GM10847 (cell line): ENCODE results near the gene SECISBP2.

Experiments used
- POLR2A ChIP-seq: IDR thresholded peaks from 2 replicates; pipeline ENCODE4 v1.6.1; 2011; ENCODE audit not compliant: insufficient read length; ENCODE audit errors: extremely low read depth

SECISBP2 gene

DNA sequence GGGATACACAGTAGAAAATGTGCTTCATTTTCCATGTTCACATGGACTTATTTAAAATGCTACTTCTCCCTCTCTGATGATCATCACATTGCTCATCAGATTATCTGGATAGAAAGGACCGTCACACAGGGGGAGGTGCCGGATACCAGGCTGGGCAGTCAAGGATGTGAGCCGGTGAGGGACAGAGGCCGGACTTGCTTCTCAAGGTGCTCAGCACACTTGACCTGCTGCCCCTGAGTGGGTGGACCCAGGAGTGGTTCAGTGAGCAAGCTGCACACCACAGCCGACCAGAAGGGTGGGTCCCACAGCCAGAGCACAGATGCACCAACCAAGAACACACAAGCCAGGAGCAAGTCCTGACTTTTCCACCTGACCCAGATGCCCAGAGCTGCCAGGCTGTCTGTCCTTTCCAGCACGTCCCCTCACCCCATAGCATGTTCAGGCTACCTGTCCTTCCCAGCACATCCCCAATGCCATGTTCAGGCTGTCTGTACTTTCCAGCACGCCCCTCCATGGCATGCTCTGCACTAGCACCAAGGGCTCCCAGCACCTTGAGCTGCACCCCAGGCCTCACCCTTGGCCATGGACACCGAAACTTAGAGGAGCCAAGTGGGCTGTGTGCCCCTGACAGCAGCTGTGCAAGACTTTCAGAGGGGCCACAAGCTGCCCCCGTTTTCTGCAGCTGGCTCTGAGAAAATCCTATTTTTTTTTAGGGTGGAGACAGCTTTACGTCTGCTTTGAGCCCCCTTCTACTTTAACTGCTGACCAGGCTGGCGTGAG, 77.8 kb downstream of the SECISBP2 start:
- TF ChIP-seq POLR2A: no peak

DNA sequence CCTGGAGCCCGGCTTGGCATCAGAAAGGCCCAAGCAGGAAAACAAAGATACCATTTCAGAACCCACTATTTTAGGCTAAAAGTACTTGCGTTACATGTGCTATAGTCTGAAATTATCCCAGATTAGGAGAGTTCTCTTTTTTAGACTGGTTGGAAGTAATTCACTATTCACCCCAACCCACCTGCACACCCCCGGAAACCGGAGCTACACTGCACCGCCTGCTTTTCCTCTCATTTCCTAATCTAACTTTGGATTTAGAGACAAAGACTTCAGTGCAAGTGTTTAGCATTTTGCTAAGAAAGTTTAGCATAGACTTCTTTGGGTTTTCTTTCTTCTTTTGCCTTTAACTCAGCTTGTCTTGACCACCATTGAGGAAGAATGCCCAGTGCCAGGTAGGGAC, 79.2 kb downstream of the SECISBP2 start:
- TF ChIP-seq POLR2A: no peak

DNA sequence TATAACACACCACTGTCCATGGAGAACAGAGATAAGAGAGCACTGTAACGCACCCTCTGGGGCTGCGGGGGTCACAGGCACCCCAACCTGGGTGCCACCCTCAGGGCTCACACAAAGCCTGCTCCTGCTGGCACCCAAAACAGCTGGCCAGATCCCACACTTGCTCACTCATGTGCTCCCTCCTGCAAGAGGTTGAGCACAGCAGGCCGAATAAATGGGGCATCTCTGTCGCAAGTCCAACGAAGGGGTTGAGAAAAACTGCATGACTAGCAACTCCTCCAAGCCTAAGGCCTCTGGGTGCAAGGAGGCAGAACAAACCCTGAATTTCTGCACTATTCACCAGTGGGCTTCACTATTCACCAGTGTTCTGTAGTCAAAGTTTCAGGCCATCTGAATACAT, 80.3 kb downstream of the SECISBP2 start:
- TF ChIP-seq POLR2A: no peak

DNA sequence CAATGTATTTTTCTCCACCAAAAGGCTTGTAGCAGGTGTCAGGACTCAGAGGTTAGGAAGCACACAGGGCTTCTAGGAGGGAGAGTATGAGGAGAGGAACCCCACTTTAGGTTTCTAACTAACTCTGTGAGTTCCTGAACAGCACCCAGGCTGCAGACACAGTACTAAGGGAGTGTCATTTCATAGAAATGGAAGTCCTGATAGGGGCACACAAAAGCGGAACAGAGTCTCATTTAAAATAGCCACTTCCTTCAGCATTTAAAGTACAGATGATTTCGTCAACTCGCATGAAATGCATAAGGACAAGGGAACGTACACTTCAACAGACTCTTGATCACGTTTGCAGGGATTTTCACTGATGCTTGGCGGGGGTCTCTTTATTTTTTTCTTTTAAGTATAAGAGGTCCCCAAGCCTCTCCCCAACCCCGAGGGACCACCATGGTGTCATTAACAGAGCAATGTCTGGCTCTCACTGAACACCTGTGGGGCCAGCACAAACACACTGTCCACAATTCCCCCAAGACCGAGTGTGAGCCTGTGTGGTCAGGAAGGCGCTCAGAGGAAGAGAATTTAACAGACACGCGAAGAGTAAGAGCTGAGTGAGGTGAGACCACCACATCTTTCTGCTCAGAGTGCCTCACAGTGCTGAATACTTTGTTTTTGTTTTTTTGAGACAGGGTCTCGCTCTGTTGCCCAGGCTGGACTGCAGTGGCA, 82.3 kb downstream of the SECISBP2 start:
- TF ChIP-seq POLR2A: no peak

DNA sequence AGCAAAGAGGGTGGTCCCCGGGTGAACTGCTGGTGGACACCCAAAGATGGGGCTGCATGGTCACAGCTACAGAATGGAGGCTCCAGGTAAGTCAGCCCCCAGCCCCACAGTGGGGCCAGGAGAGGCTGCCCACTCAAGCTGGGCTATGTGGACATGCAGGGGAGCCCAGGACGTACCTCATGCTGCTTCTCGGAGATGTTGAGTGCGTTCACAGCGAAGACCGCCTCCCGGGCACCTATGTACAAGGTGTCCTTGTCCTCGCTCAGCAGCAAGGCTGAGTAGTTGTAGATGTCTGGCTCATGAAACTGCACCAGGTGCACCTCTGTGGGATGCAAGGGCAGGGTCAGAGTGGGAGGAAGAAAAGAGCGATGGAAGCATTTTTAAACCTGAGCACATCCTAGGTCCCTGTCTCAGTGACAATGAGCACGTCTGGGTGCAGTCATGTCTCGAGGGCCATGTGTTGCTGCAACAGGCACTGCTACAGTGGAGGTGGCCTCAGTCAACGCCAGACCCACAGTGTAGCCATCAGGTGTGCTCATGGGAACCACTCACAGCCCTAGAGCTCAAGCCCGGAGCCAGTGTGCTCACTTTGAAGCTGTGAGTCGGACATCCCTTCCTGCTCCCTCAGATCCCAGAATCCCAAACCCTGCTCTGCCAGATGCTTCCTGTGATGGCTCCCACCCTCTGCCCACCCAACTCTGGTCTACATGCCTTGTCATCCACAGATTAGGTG, 84.6 kb downstream of the SECISBP2 start:
- TF ChIP-seq POLR2A: no peak

DNA sequence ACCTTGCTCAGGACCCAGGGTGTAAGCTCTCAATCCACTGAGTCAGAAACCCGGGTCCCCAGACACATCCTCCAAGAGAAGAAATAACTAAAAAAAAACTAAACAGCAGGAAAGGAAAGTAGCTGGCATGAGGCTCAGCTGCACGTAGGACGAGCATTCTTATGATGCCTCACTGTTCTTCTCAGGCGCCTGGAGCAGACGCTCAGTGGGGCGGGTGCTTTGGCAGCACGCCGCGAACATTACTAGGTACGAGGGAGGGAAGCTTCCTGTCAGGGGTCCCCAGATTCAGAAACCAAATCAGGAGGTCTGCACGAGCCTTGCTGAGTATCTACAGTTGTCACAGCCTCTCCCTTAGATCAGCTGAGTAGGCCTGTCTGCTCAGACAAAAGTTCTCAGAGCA, 85.8 kb downstream of the SECISBP2 start:
- TF ChIP-seq POLR2A: no peak

DNA sequence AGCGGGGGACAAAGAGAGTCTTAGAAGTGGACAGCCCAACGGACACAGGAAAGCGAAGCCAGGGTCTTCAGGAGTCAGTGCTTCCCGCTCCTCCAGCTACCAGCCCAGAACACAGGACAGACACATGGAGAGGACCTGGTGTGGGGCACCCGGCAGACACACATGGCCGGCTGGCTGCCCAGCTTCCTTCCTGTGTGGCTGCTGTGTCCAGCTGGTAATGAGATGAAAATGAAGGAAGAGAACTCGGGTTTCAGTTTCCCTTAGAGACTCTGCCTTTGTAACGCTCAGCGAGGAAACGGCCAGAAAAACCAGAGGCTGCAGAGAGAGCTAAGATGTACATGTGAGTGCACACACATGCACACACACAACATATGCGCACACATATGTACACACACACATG, 87.5 kb downstream of the SECISBP2 start:
- no peak for TF ChIP-seq POLR2A

DNA sequence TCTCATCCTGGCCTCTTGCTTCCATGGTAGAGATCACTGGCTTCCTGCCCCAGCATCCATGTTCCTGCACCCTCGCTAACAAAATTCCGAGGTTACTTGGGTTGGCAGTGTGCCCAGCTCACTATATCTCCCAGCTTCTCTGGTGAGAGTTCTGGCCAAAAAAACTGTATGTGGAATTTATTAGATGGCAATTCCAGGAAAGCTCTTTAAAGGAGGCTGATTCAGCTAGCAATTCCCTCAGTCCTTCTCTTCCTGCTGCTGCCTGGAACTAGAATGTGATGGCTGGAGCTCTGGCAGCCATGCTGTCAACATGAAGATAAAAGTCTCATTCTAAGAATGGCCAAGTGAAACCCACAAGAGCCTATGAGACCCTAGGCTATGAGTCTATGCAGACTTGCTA, 88.8 kb downstream of the SECISBP2 start:
- TF ChIP-seq POLR2A: no peak

DNA sequence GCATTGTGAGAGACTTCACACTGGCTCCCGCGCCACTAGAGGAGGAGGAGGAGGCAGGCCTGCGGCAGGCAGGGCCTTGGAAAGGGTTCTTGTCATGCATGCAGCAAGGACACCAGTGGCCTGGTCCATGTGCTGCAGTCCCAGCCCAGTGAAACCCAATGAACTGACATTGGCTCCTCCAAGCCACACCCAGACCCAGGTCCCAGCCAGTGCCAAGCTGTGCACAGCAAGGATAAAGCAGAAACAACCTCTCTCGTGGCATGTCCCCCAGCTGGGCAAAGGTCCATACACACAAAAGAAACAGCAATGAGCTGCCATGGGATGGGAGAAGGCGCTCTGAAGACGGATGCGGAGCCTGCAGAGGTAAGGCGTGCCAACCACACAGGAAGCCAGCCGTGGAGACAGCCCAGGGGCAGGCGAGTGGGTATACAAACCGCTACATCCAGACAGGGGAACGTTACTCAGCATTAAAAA, 90.4 kb downstream of the SECISBP2 start:
- TF ChIP-seq POLR2A: no peak
